ENCODE measurements around the gene TPM3.
A peak's percentile ranks its signal among the peaks of the same experiment; 100 is the strongest.
"Not testable (repeated sequence)": the region's sequence is repeated elsewhere in the genome, so short reads cannot be mapped to it uniquely, and the experiment has no call there.

TPM3 gene

GRCh38 chr1:154170547-154171222 lies 21.2 kb downstream of the TPM3 start:
- Mint-ChIP-seq H3K4me1 (peaks cover 21 to 37% of the 10 kb centered on the region in 2 donors), H3K27me3 (no peaks in the 10 kb centered on the region), H3K27ac (peak overlapping the region; percentile 3), H3K9me3 (no peaks in the 10 kb centered on the region), H3K36me3 (peaks cover 51 to 70% of the 10 kb centered on the region in 2 donors), H3K4me3 (no peak overlapping the region)
- DNase-seq (peak; percentile 19), ATAC-seq (replicated peaks) (peak; percentile 85 to 88)

- peaks cover 62 to 82% of the 10 kb centered on the region in 2 donors for H3K36me3 Mint-ChIP-seq
- H3K27me3 Mint-ChIP-seq = no peaks in the 10 kb centered on the region
- H3K9me3 Mint-ChIP-seq = peaks cover 0 to 3% of the 10 kb centered on the region in 2 donors
- H3K27ac Mint-ChIP-seq = peak overlapping the region; percentile 85
- H3K4me3 Mint-ChIP-seq = no peak overlapping the region
- H3K4me1 Mint-ChIP-seq = peaks cover 29% of the 10 kb centered on the region in 2 donors
- DNase-seq = no peak
- no peak for ATAC-seq (replicated peaks)
Observed at GRCh38 chr1:154167461-154167860, 24.4 kb downstream of the TPM3 start.

GRCh38 chr1:154166207-154166606 lies 25.7 kb downstream of the TPM3 start:
- Mint-ChIP-seq H3K4me1 (peaks cover 17 to 18% of the 10 kb centered on the region in 2 donors), H3K4me3 (no peak overlapping the region), H3K27me3 (no peaks in the 10 kb centered on the region), H3K36me3 (peaks cover 63 to 82% of the 10 kb centered on the region in 2 donors), H3K27ac (no peak overlapping the region), H3K9me3 (peaks cover 0 to 3% of the 10 kb centered on the region in 2 donors)
- DNase-seq (no peak), ATAC-seq (replicated peaks) (no peak)

GRCh38 chr1:154159554-154159953 lies 32.3 kb downstream of the TPM3 start:
- no peaks in the 10 kb centered on the region for H3K27me3 Mint-ChIP-seq
- H3K4me1 Mint-ChIP-seq = peaks cover 28 to 34% of the 10 kb centered on the region in 2 donors
- peaks cover 71 to 76% of the 10 kb centered on the region in 2 donors for H3K36me3 Mint-ChIP-seq
- DNase-seq (no peak), ATAC-seq (replicated peaks) (no peak)
- H3K27ac Mint-ChIP-seq = no peak overlapping the region
- no peak overlapping the region for H3K4me3 Mint-ChIP-seq
- H3K9me3 Mint-ChIP-seq = peaks cover 1 to 3% of the 10 kb centered on the region in 2 donors

GRCh38 chr1:154158307-154159125 lies 33.4 kb downstream of the TPM3 start:
- ATAC-seq (replicated peaks) (peak; percentile 83 to 84), DNase-seq (no peak)
- Mint-ChIP-seq H3K27me3 (no peaks in the 10 kb centered on the region), H3K27ac (peak overlapping the region; percentile 89), H3K9me3 (peaks cover 1 to 3% of the 10 kb centered on the region in 2 donors), H3K36me3 (peaks cover 74 to 76% of the 10 kb centered on the region in 2 donors), H3K4me1 (peaks cover 28 to 29% of the 10 kb centered on the region in 2 donors), H3K4me3 (peak overlapping the region in 1 of 2 donors; percentile 69)

GRCh38 chr1:154157520-154158306 lies 34.2 kb downstream of the TPM3 start:
- DNase-seq = peak; percentile 6

GRCh38 chr1:154155251-154155650 lies 36.6 kb downstream of the TPM3 start:
- no peak for DNase-seq
- H3K27me3 Mint-ChIP-seq = no peaks in the 10 kb centered on the region
- H3K4me1 Mint-ChIP-seq = peaks cover 25 to 28% of the 10 kb centered on the region in 2 donors
- no peak overlapping the region for H3K4me3 Mint-ChIP-seq
- H3K36me3 Mint-ChIP-seq = peaks cover 46 to 51% of the 10 kb centered on the region in 2 donors
- peaks cover 0 to 1% of the 10 kb centered on the region in 2 donors for H3K9me3 Mint-ChIP-seq
- no peak overlapping the region for H3K27ac Mint-ChIP-seq
- ATAC-seq (replicated peaks) = no peak

More at GRCh38 chr1:154157520-154158306, 34.2 kb downstream of the TPM3 start:
- H3K4me3 Mint-ChIP-seq = peak overlapping the region; percentile 69 to 73
- peak; percentile 77 for ATAC-seq (replicated peaks)
- H3K27ac Mint-ChIP-seq = peak overlapping the region; percentile 89
- no peaks in the 10 kb centered on the region for H3K27me3 Mint-ChIP-seq
- peaks cover 25 to 28% of the 10 kb centered on the region in 2 donors for H3K4me1 Mint-ChIP-seq
- H3K36me3 Mint-ChIP-seq = peaks cover 67 to 68% of the 10 kb centered on the region in 2 donors
- peaks cover 0 to 1% of the 10 kb centered on the region in 2 donors for H3K9me3 Mint-ChIP-seq

- ATAC-seq (replicated peaks) (no peak), DNase-seq (no peak)
- Mint-ChIP-seq H3K9me3 (peaks cover 0 to 1% of the 10 kb centered on the region in 2 donors), H3K27ac (peak within 1 kb of the TSS; percentile 87), H3K4me1 (peaks cover 24 to 27% of the 10 kb centered on the region in 2 donors), H3K36me3 (peaks cover 43 to 47% of the 10 kb centered on the region in 2 donors), H3K27me3 (no peaks in the 10 kb centered on the region), H3K4me3 (no peak within 1 kb of the TSS)
Observed at GRCh38 chr1:154154534-154155191, 37.2 kb downstream of the TPM3 start, which contains the start of gene NUP210L. NUP210L (minus strand) TSS chr1:154155073.

- H3K27ac Mint-ChIP-seq = peak overlapping the region; percentile 87
- peaks cover 37 to 41% of the 10 kb centered on the region in 2 donors for H3K36me3 Mint-ChIP-seq
- peaks cover 22 to 24% of the 10 kb centered on the region in 2 donors for H3K4me1 Mint-ChIP-seq
- no peak for ATAC-seq (replicated peaks)
- H3K27me3 Mint-ChIP-seq = no peaks in the 10 kb centered on the region
- H3K9me3 Mint-ChIP-seq = peaks cover 0 to 1% of the 10 kb centered on the region in 2 donors
- DNase-seq = no peak
- no peak overlapping the region for H3K4me3 Mint-ChIP-seq
Observed at GRCh38 chr1:154154053-154154452, 37.8 kb downstream of the TPM3 start.

GRCh38 chr1:154151311-154151710 lies 40.6 kb downstream of the TPM3 start:
- H3K9me3 Mint-ChIP-seq = no peaks in the 10 kb centered on the region
- H3K27me3 Mint-ChIP-seq = no peaks in the 10 kb centered on the region
- H3K27ac Mint-ChIP-seq = no peak overlapping the region
- ATAC-seq (replicated peaks) (no peak), DNase-seq (no peak)
- peaks cover 14 to 18% of the 10 kb centered on the region in 2 donors for H3K36me3 Mint-ChIP-seq
- no peak overlapping the region for H3K4me3 Mint-ChIP-seq
- H3K4me1 Mint-ChIP-seq = peaks cover 6 to 12% of the 10 kb centered on the region in 2 donors

GRCh38 chr1:154148807-154149206 lies 43.1 kb downstream of the TPM3 start:
- Mint-ChIP-seq H3K4me3 (no peak overlapping the region), H3K9me3 (no peaks in the 10 kb centered on the region), H3K36me3 (peaks cover 3 to 7% of the 10 kb centered on the region in 2 donors), H3K4me1 (peaks cover 4 to 12% of the 10 kb centered on the region in 2 donors), H3K27ac (no peak overlapping the region), H3K27me3 (no peaks in the 10 kb centered on the region)
- peak; percentile 93 to 96 for ATAC-seq (replicated peaks)
- no peak for DNase-seq

- not testable (repeated sequence) for H3K9me3 Mint-ChIP-seq; H3K36me3 Mint-ChIP-seq; H3K27me3 Mint-ChIP-seq; DNase-seq; H3K27ac Mint-ChIP-seq; ATAC-seq (replicated peaks); H3K4me3 Mint-ChIP-seq
- H3K4me1 Mint-ChIP-seq = peaks cover 4 to 12% of the 10 kb centered on the region in 2 donors
Observed at GRCh38 chr1:154147505-154147904, 44.4 kb downstream of the TPM3 start.

GRCh38 chr1:154145986-154146385 lies 45.9 kb downstream of the TPM3 start:
- ATAC-seq (replicated peaks) (no peak), DNase-seq (no peak)
- Mint-ChIP-seq H3K36me3 (no peaks in the 10 kb centered on the region), H3K4me1 (peaks cover 4 to 12% of the 10 kb centered on the region in 2 donors), H3K27ac (no peak overlapping the region), H3K4me3 (no peak overlapping the region), H3K9me3 (no peaks in the 10 kb centered on the region), H3K27me3 (no peaks in the 10 kb centered on the region)

All from stimulated activated naive B cell treated with anti-CD40 and anti-IgM and Interleukin-4, amounts not matched to agents 10 μg/mL and 1 μg/mL and 100 μg/mL, for 72 hours (primary cell).